TTC549 (cell line): ENCODE measurements around the gene DLK2.
"Not testable (repeated sequence)": the region's sequence is repeated elsewhere in the genome, so short reads cannot be mapped to it uniquely, and the experiment has no call there.

Experiments
- FAIRE-seq: peaks from 2 replicates; lab custom pipeline; 2012; peaks lifted over from hg19 to GRCh38; lab: Jason Lieb, UNC

DLK2 gene

DNA sequence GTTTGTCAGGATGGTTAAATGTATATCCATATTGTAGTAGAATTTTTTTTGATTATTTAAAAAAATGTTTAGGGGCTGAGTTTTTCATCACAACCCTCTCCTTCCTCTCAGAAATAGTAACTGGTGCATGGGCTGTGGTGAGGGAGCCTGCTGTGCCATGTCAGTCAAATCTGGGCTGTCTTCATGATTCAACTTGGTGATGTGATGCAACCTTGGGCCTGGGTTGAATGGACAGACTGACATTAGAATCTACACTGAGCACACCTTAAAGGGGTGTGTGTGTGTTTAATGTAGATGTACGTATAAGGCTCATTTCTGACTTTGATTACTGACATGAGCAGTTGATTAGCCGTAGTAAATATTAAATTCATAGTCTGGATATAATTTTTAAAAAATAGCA, 25.7 kb upstream of the DLK2 start:
- FAIRE-seq, result no peak

DNA sequence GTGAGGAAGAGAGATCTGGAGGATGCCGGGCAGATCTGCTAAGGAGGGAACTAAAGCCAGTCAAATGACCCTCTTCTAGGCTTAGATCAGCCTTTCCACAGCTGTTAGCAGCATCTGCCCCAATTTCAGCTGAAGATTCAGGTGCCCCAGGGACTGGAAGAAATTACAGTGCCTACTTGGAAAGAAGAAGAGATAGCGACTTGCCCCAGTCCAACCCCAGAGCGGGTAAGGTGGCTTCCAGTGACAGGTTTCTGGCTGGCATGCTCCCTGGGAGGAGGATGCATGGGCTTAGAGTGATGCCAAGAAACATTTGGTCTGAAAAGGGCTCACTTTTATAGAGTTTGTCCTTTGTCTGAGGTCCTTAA, 22.6 kb upstream of the DLK2 start:
- FAIRE-seq, result no peak

DNA sequence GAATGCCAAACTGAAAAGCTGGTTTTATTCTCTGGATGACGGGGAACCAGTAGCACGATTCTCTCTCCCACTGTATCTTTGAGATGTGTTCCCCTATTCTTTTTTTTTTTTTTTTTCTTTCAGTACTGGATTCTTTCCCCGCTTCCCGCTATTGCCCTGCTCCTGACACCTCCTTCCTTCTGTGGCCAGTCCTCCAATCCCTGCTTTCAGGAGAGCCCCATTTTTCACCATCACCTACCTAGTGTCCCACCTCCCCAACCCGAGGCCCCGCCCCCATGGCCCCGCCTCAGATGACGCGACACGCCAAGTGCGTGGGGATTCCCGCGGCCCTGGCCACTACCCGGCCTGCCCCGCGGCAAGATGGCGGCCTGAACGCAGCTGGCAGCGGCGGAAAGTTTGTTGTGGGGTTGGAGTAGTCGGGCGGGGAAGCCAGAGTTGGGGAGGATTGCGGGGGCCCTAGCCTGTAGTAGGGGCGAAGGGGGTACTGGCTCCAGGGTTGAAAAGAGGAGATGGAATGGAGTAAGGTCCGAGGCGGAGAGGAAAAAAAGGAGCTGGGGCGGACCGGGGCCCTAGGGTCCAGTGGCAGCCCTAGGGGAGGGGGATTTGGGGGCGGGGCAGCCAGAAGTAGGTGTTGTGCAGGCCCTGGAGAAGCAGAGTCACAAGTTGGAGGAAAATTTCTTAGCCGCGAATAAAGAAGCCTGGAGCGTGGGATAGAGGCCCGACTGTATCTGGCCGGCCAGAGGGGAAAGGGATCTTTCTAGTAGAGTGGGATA, 22.1 kb upstream of the DLK2 start, which contains the start of gene TJAP1:
Gene TJAP1 (plus strand): TSS at position 336 of the 773 bp plus-strand sequence. CDS start 21,432 bp downstream, outside the sequence.
- FAIRE-seq, result peak; percentile 17

DNA sequence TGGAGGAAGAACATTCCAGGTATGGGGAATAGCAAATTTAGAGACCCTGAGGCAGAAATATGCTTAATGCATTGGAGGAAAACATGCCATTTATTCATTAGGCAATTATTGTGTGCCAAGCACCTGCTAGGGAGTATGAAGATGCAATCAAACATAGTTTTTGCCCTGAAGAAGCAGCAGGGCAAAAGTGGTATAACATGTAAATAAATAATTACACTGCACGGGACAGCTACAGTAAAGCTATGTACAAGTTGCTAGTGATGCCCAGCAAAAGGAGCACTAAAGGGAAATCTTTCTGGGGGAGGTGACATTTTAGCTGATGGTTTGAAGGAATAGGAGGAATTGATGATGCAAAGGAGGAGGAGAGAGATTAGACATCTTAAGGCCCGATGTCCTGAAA, 21.4 kb upstream of the DLK2 start:
- FAIRE-seq, result no peak

DNA sequence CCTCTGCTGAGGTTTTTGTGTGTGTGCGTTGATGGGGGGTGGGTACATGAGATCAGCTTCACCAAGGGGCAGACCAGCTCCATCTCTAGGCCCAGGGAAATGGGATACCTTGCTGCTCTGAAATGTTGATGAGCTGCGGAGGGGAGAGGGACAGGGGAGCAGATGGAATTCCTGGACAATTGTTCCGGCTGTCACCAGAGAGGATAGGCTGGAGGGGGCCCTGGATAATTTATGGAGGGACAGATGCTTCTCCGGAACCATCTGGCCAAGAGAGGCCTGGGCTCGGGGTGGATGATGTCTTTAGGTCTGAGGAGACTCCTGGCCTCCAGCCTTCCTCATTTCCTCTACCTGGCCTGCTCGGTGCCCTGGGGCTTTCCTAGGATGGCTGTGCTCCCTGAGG, 20.2 kb upstream of the DLK2 start:
- no peak for FAIRE-seq

DNA sequence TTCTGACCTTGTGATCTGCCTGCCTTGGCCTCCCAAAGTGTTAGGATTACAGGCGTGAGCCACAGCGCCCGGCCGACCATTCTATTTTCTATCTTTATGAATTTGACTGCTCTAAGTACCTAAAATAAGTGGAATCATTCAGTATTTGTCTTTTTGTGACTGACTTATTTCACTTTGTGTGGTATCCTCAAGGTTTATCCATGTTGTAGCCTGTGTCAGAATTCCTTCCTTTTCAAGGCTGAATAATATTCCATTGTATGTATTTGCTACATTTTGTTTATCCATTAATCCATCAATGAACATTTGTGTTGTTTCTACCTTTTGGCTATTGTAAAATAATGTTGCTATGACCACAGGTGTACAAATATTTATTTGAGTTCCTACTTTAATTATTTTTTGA, 17.2 kb upstream of the DLK2 start:
- no peak for FAIRE-seq

DNA sequence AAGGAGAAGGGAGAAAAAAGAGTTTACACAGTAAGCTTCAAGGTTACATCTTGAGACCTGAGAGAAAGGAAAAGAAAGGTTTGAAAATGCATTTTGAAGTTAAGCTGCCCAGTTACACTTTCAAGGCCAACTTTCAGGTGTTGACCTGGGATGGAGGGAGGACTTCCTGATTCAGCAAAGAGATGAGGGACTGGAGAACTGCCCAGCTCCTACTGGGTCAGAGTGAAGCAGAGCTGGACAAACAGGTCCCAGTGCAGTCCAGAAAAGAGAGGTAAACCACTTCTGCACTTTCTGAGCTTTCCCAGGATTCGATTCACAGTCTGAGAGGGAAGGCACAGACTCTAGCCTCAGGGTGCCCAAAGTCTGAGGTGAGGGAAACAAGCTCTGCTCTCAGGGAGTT, 16.1 kb upstream of the DLK2 start:
- no peak for FAIRE-seq

DNA sequence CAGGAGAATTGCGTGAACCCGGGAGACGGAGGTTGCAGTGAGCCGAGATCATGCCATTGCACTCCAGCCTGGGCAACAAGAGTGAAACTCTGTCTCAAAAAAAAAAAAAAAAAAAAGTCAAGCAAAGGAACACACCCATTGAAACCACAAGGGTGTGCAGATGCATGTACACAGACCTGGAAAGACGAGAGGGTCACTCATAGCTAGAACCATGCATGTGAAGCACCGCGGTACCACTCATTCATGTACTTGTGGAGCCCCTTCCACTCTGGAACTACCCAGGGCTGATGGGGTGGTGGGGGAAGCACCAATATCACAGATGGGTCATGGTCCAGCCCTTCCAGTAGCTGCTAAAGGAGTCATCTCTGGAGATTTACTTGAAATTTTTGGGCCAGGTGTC, 14.6 kb upstream of the DLK2 start:
- no peak for FAIRE-seq

DNA sequence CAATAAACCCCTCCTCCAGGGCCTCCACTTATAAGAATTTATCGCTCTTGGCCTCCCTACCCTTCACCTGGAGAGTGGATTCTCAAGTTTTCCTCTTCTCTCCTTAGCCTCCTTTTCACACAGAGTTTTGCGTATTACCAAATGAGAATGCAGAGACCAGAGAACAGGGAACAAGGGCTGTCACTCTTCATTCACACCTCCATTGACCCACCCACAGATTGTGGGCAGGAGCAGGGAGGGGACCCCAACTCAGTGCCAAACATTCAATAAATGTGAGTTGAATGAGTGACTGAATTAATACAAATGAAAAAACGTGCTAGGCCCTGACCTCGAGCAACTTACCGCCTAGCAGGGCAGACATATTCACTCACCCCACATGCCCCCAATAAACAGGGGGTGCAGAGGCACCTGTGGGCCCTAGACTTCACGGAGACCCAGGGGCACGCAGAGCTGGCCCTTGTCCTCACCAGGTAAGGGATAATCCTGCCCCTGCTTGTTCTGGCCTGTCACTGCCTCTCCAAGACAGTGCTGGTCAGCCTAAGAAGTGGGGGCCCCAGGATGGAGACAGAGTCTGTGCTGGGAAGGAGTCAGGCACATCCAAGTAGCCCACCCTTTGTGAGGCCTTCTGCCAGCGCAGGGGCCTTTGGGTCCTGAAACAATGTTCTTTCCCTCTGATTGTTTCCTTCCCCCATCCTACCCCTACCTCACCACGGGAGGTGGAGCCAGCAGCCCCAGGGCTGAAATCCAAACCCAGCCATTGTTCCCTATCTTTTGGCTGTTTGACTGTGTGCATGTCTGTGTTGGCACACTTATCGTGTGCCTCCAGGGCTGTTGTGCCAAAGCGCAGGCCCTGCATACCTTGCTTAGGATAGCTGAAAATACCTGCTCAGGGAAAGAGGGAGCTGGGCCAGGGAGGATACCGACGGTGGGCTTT, 13.7 kb upstream of the DLK2 start:
- no peak for FAIRE-seq

DNA sequence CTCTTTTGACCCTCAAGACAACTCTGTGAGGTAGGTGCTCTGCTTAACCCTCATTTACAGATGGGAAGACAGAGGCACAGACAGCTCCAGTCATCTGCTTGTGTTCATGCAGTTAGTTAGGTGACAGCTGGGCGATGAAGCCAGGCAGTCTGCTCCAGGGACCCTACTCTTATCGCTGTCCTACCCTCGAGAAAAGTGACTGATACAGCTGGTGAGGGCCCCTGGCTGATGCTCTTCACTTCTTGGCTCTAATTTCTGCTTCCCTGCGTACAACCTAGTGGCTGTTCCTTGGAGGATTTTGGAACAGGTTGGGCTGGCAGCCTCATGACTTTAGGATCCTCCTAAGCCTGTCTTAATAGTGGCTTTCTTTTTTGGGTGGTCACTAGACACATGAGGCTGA, 12.9 kb upstream of the DLK2 start:
- FAIRE-seq, result no peak

DNA sequence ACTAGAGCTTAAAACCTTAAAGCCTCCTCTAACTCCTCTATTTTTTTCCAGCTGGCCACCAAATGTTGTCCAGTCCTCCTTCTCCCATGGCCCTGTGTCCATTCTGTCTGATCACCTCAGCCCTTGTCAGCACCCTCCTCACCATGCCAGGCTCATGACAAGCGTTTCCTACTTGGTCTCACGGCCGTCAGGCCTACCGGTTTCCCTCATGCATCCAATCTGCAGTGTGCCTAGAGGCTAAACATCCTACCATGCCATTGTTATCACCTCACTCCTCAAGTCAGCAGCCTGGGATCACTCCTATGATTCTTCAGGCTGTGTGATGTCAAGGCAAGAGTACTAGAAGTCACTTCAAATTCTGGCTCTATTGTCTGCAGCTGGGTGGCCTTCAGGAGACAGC, 12.4 kb upstream of the DLK2 start:
- no peak for FAIRE-seq

DNA sequence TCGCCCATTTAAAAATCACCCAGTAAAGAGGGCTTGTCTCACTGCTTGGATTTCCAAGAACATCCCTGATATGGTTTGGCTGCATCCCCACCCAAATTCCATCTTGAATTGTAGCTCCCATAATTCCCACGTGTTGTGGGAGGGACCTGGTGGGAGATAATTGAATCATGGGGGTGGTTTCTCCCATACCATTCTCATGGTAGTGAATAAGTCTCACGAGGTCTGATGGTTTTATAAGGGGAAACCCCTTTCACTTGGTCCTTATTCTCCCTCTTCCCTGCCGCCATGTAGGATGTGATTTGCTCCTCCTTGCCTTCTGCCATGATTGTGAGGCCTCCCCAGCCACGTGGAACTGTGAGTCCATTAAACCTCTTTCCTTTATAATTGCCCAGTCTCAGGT, 11.9 kb upstream of the DLK2 start:
- FAIRE-seq, result not testable (repeated sequence)

DNA sequence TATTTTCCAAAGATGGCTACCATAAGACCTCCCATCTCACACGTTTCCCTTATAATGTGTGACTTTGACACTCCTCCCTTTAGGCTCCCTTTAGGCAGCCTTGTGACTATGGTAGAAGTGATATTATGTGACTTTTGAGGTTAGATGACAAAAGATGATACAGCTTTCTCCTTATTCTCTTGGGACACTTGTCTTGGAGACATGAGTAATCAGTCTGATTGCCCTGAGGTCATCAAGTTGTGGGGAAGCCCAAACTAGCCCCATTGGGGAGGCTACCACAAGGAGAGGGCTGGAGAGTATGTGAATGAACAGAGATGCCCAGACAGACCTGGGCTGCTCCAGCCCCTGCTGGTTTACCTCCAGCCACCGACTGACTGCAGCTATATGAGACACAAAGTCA, 10.6 kb upstream of the DLK2 start:
- no peak for FAIRE-seq

DNA sequence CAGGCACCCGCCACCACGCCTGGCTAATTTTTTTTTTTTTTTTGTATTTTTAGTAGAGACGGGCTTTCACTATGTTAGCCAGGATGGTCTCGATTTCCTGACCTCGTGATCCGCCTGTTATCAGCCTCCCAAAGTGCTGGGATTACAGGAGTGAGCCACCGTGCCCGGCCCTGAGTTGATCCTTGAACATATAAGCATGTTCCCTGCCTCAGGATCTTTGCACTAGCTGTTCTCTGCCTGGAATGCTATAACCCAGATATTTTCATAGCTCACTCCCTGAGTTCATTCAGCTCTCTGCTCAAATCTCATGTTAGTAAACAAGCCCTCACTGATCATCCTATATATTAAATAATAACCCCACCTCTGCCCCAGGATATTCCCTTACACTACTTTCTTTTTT, 9.0 kb upstream of the DLK2 start:
- no peak for FAIRE-seq

DNA sequence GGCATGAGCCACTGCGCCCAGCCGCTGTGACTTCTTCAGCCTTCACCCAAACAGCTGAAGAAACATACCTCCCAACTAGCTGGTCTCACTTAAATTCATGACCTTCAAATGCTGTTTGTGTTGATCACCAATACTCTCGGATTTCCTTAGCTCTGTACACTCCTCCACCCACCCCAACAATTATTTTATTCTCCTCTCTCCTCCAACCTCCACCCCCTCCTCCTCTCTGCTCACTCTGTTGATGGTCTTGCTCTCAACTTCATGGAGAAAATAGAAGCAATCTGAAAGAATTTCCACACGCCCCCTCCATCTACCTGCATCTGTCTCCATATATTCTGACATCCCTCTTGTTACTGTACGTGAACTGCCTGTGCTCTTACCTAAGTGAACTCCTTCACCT, 6.6 kb upstream of the DLK2 start:
- FAIRE-seq, result no peak

DNA sequence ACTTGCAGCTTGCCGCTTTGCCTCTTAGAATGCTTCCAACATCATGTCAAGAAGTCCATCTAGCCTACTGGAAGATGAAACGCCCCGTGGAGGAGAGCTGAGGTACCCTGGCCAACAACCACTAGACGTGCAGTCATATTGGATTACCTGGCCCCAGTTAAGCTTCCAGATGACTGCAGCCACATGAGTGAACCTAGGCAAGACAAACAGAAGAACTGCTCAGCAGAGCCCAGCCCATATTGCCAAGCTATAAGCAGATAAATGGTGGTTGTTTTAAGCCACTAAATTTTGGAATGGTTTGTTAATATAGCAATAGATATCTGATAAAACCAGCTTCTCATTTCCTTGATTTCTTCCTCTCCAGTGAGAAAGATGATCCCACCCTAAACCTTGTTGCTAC, 4.7 kb upstream of the DLK2 start:
- no peak for FAIRE-seq

DNA sequence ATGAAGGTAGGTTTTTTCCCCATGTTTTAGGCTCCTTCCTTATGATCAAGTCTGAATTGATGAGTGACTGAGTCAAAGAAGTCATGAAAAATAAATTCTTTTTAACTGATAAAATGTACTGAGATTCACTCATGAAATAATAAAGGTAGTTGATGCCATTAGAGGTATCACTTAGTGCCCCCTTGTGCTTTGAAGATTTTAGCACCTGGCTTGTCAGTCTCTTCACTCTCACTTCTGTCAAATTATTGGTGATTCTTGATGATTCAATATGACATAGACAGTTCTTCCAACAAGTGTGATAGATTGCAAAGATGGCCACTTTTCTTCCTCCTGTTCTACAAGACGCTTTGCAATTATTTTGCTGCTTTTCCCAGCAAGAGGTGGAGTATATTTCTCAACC, 4.2 kb upstream of the DLK2 start:
- no peak for FAIRE-seq

DNA sequence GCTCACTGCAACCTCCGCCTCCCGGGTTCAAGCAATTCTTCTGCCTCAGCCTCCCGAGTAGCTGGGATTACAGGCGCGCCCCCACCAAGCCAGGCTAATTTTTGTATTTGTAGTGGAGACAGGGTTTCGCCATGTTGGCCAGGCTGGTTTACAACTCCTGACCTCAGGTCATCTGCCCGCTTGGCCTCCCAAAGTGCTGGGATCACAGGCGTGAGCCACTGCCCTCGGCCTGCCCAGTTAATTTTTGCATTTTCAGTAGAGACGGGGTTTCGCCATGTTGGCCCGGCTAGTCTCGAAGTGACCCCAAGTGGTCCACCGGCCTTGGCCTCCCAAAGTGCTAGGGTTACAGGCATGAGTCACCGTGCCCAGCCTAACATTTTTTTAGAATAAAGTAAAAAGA, 2.8 kb upstream of the DLK2 start:
- not testable (repeated sequence) for FAIRE-seq

DNA sequence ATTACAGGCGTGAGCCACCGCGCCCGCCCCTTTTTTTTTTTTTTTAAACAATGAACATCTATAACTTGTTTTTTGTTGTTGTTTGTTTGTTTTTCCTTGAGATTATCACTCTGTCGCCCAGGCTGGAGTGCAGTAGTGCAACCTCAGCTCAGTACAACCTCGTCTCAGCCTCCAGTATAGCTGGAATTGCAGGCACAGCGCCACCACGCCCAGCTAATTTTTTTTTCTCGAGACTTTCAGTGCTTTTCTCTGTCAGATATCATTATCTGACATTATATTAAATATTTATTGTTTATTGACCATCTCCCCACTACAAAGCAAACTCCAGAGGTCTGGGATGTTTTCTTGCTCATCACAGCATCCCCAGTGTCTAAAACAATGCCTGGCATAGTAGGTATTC, 2.3 kb upstream of the DLK2 start:
- no peak for FAIRE-seq

DNA sequence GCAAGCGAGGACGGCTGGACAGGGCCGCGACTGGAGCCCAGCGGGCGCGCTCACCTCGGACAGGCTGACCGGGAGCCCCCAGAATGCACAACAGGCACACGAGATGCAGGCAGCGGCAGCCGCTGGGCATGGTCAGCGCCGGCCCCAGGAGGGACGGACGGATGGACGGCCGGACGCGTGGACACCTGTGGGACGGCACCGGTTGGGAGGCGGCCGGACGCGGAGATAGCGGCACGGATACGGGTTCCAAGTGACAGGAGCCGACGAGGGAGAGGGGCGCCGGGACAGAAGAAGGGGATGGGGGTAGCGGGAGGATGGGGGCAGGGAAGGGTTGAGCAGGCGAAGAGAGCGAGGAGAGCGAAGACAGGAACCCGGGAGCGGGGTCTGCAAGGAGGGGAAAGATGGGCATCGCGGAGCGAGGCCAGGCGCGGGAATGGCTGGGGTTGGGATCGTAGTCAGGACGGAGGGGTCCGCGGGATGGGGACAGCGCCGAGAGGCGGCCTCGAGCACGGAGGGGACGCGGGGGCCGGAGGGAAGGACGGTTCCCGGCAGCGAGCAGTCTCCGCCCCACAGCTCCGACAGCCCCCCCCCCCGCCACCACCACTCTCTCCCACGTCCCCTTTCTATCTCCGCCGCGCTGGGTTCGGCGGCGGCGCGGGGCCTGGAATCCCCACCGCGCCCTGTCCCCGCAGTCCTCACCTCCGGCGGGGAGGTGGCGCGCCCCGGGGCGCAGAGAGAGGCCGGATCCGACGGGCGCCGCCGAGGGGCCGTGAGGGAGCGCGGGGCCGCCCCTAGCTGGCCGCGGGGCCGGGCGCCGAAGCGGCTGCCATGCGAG, 435 bp downstream of the DLK2 start:
- FAIRE-seq, result no peak

DNA sequence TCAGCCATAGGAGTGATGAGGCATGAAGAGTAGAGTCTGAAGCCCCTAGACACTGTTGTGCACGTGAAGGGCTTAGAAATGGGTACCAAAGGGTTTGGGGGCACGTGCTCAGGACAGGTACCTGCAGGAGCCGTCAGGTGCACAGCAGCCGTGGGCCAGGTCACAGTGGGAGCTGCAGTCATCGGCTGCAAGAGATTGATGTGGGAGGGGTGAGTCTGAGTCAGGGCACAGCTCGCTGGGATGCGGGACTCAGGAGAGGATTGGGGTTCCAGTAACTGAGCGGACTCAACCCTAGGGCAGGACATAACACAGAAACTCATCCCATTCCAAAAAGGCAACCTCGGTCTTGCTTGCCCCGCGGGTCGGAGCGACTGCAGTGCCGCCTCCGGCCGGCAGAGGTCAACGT, 1.1 kb downstream of the DLK2 start:
- FAIRE-seq, result no peak

DNA sequence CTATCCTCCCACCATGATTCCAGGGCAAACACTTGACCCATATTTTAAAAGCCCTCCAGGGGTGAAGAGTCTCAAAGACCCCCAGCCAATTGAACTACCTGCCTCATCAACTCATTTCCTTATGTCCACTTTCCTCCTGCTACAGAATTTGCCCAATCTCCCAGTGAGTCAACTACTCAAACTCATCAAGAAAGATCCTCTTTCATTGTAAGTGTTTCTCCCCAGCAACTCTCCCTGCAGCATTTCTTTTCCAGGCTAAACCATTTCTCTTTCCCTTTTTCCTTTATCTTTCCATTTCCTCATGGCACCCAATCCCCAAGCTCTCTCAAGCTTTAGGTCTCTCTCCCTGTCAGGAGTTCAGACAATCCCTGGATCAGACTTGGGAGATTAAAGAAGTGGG, 1.5 kb downstream of the DLK2 start:
- FAIRE-seq, result no peak

DNA sequence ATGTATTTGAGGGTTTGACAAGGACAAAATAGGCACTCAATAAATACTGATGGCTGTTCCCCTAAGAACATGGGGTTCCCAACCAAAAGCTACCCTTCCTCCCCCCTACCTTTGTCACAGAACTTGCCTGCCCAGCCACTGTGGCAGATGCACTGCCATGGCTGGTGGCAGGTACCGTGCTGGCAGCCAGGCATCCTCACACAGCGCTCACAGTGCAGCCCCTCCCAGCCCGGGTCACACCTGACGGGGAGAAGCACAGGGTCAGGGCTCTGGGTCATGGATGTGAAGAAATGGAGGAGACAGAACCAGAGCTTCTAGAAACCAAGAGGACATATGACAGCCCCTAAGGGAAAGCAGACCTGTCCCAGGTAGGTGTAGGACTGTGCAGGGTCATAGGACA, 2.5 kb downstream of the DLK2 start:
- no peak for FAIRE-seq
